IMR-90 (cell line): Measurements from ENCODE around the gene HSPA12A. TPM values are rescaled to one million over a fixed set of nuclear protein-coding genes. Genes with fewer than 3 reads are reported as not detected.

Experiments used
- ATAC-seq: fragments of 200-7000 bp; cut with Tn5 transposase; 2 replicates; pipeline ENCODE4 v1.9.1; 2020; ENCODE audit warnings: low read depth, mild to moderate bottlenecking, moderate library complexity
- BruUV-seq: library from RNA; stranded (reverse); fragments of 400-500 nt; replicated peaks from 2 replicates; lab custom pipeline; 2021; lab: Mats Ljungman, UMichigan
- CTCF ChIA-PET: fragments of 300-600 bp; formaldehyde crosslinking; extraction: SDS; loops from one replicate; lab custom pipeline; 2021; ENCODE audit warnings: antibody characterized with exemption; lab: Yijun Ruan, JAX
- POLR2A ChIA-PET: fragments of 300-600 bp; sonication (Branson Sonifier 250); formaldehyde crosslinking; loops from one replicate; lab custom pipeline; 2022; ENCODE audit warnings: antibody characterized with exemption; ENCODE audit not compliant: unreplicated experiment; lab: Charles Lee
- DNase-seq: peaks from one replicate; pipeline ENCODE4 v3.0.0; 2013
- H2AFZ ChIP-seq: replicated peaks from 2 replicates; pipeline ENCODE3; 2013; ENCODE audit warnings: low read length, mild to moderate bottlenecking; ENCODE audit not compliant: poor library complexity
- H2AK5ac ChIP-seq: 2 replicates; pipeline ENCODE4 v1.6.1; 2013; ENCODE audit warnings: low read depth, low read length, inconsistent platforms
- H2AK9ac ChIP-seq: replicated peaks from 2 replicates; pipeline ENCODE3; 2013; ENCODE audit warnings: mild to moderate bottlenecking, low read depth, low read length, moderate library complexity; ENCODE audit not compliant: poor library complexity
- H2BK120ac ChIP-seq: 2 replicates; pipeline ENCODE4 v1.6.1; 2013; ENCODE audit warnings: low read depth, low read length, inconsistent platforms
- H2BK15ac ChIP-seq: 3 replicates; pipeline ENCODE4 v1.6.1; 2013; ENCODE audit warnings: low read depth, low read length, inconsistent platforms
- H2BK20ac ChIP-seq: 2 replicates; pipeline ENCODE4 v1.6.1; 2013; ENCODE audit warnings: low read depth, mild to moderate bottlenecking, inconsistent platforms, low read length, moderate library complexity
- H2BK5ac ChIP-seq: 2 replicates; pipeline ENCODE4 v1.6.1; 2013; ENCODE audit warnings: mild to moderate bottlenecking, low read depth, low read length, inconsistent platforms; ENCODE audit not compliant: poor library complexity, severe bottlenecking
- H3K14ac ChIP-seq: replicated peaks from 2 replicates; pipeline ENCODE4 v1.6.1; 2013; ENCODE audit warnings: low read depth, low read length, inconsistent platforms
- H3K18ac ChIP-seq: 2 replicates; pipeline ENCODE4 v1.6.1; 2013; ENCODE audit warnings: low read depth, low read length, control low read depth
- H3K23ac ChIP-seq: 2 replicates; pipeline ENCODE4 v1.6.1; 2013; ENCODE audit warnings: low read depth, low read length, inconsistent platforms
- H3K27ac ChIP-seq: 2 replicates; pipeline ENCODE4 v1.5.1; 2013; ENCODE audit warnings: mild to moderate bottlenecking, control low read depth, low read length; ENCODE audit not compliant: insufficient read depth
- H3K27me3 ChIP-seq: 2 replicates; pipeline ENCODE4 v1.6.1; 2013; ENCODE audit warnings: low read length; ENCODE audit not compliant: control insufficient read depth, insufficient read depth
- H3K36me3 ChIP-seq: 2 replicates; pipeline ENCODE4 v1.6.1; 2013; ENCODE audit warnings: low read length, mixed read lengths; ENCODE audit not compliant: control insufficient read depth, insufficient read depth
- H3K4ac ChIP-seq: 2 replicates; pipeline ENCODE4 v1.6.1; 2013; ENCODE audit warnings: low read depth, low read length, inconsistent platforms
- H3K4me1 ChIP-seq: 2 replicates; pipeline ENCODE4 v1.6.1; 2013; ENCODE audit warnings: low read length, mixed read lengths; ENCODE audit not compliant: control insufficient read depth, insufficient read depth
- H3K4me2 ChIP-seq: 2 replicates; pipeline ENCODE4 v1.6.1; 2013; ENCODE audit warnings: low read depth, mild to moderate bottlenecking, control low read depth, low read length, moderate library complexity
- H3K4me3 ChIP-seq: 2 replicates; pipeline ENCODE4 v1.5.1; 2013; ENCODE audit warnings: low read depth, mild to moderate bottlenecking, control low read depth, low read length, moderate library complexity; ENCODE audit not compliant: insufficient read depth
- H3K56ac ChIP-seq: 2 replicates; pipeline ENCODE4 v1.6.1; 2013; ENCODE audit warnings: low read length, inconsistent platforms; ENCODE audit not compliant: insufficient read depth; ENCODE audit errors: extremely low read depth
- H3K79me1 ChIP-seq, 2 experiments: 2 replicates each; pipeline ENCODE4 v1.6.1; 2013; ENCODE audit warnings: low read length in 2 of 2, inconsistent platforms in 1 of 2, low read depth in 1 of 2
- H3K9ac ChIP-seq: 2 replicates; pipeline ENCODE4 v1.6.1; 2013; ENCODE audit warnings: low read depth, low read length, control low read depth
- H3K9me1 ChIP-seq: 2 replicates; pipeline ENCODE4 v1.6.1; 2013; ENCODE audit warnings: low read length, inconsistent platforms; ENCODE audit not compliant: insufficient read depth
- H3K9me3 ChIP-seq: 2 replicates; pipeline ENCODE4 v1.6.1; 2013; ENCODE audit warnings: low read length; ENCODE audit not compliant: control insufficient read depth, insufficient read depth
- H4K20me1 ChIP-seq: 2 replicates; pipeline ENCODE4 v1.6.1; 2013; ENCODE audit warnings: low read length, inconsistent platforms; ENCODE audit not compliant: insufficient read depth
- H4K5ac ChIP-seq: 2 replicates; pipeline ENCODE4 v1.6.1; 2013; ENCODE audit warnings: mild to moderate bottlenecking, low read depth, low read length, control low read depth
- H4K8ac ChIP-seq, 2 experiments: 2 replicates each; pipeline ENCODE4 v1.6.1; 2013; ENCODE audit warnings: low read depth in 2 of 2, low read length in 2 of 2, control low read depth in 1 of 2, inconsistent platforms in 1 of 2
- H4K91ac ChIP-seq: 2 replicates; pipeline ENCODE4 v1.6.1; 2013; ENCODE audit warnings: low read depth, low read length, inconsistent platforms; ENCODE audit not compliant: insufficient read depth
- FOS ChIP-seq: fragments of 150-350 bp; IDR thresholded peaks from 2 replicates; pipeline ENCODE4 v1.6.1; 2016; ENCODE audit warnings: low read depth, low read length
- RCOR1 ChIP-seq: IDR thresholded peaks from 2 replicates; pipeline ENCODE4 v1.6.1; 2012; ENCODE audit warnings: mild to moderate bottlenecking, low read length, improper control_type of control experiment; ENCODE audit not compliant: insufficient replicate concordance
- WGBS, 2 experiments: methylation state at CpG; one replicate each; pipeline versions ENCODE4 v1.1.5 to v1.1.7; 2013; ENCODE audit warnings: missing lambda C conversion rate in 2 of 2; ENCODE audit not compliant: insufficient read length in 1 of 2; ENCODE audit errors: extremely low coverage in 2 of 2; 5-methylcytosine and 5-hydroxymethylcytosine counted together
- dilution Hi-C: fragments of 300-500 bp; cut with HindIII; formaldehyde crosslinking; loops from one replicate; pipeline ENCODE4 v1.14.3; 2018; ENCODE audit warnings: low sequenced_read_pairs; ENCODE audit not compliant: unreplicated experiment
- in situ Hi-C: fragments of 300-500 bp; cut with MboI; formaldehyde crosslinking; loops from 3 replicates; pipeline ENCODE4 v1.14.3; 2019; ENCODE audit warnings: low sequenced_read_pairs, inconsistent platforms, mixed read lengths
- intact Hi-C: fragments of 100-400 bp; cut with micrococcal nuclease; formaldehyde crosslinking; loops from 2 replicates; pipeline ENCODE4 v1.10.0; 2022
- polyA plus RNA-seq, 3 experiments: library from polyadenylated mRNA; depleted of rRNA; stranded (reverse); fragments of >200 nt; gene quantifications; 2 replicates each; pipeline ENCODE4 v1.2.3, GENCODE V29; 2012; ENCODE audit warnings: low replicate concordance in 1 of 3
- total RNA-seq: library from RNA; depleted of rRNA; stranded (reverse); fragments of >200 nt; gene quantifications from 2 replicates; pipeline ENCODE4 v1.2.3, GENCODE V29; 2012

Gene HSPA12A
- total and polyA plus RNA-seq, 2 of the 4 experiments (the other 2 are of a cell fraction) = 16.1 to 16.7 TPM

DNA sequence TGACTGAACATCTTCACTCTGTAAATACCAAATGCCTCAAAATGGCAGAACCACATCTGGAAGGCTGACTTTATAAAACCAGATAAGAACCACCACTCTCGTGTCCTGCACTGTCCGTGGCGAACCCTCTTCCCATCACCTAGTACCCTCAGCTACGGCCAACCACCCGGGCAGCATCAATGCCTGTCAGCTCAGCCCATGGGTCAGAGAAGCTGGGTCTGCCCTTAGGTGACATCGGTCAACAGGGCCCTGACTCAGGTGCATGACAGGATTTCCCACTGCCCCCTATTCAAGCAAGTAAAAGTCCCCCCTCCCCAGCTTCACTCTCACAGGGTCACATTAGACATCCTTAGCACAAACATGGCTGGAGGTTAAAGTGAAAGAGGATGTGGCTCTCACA, 56.6 kb downstream of the HSPA12A start:
- no peak overlapping the region for H3K4me2 ChIP-seq
- H3K4ac ChIP-seq = no peak overlapping the region
- no peaks in the 10 kb centered on the region; the same call in 1 of the 2 replicates for H3K36me3 ChIP-seq
- in situ Hi-C loops = no loop called here
- H2AFZ ChIP-seq = no peak overlapping the region
- no peak overlapping the region for H3K9ac ChIP-seq
- no peak overlapping the region for H2BK15ac ChIP-seq
- H4K91ac ChIP-seq = no peak overlapping the region
- no peak overlapping the region for H3K18ac ChIP-seq
- H2AK5ac ChIP-seq = no peak overlapping the region
- no peak overlapping the region for H3K56ac ChIP-seq
- H2BK120ac ChIP-seq = no peak overlapping the region
- intact Hi-C loops = no loop called here
- CTCF ChIA-PET = interaction anchor here (1.1 kb wide), 1 partner anchor 482 kb away, joined by 3 read pairs; no protein-coding TSS in a partner anchor
- H3K23ac ChIP-seq = no peak overlapping the region
- no peaks in the 10 kb centered on the region for H4K20me1 ChIP-seq
- H3K27ac ChIP-seq = no peak overlapping the region
- TF ChIP-seq RCOR1 (no peak), FOS (no peak)
- H3K9me3 ChIP-seq = no peaks in the 10 kb centered on the region
- POLR2A ChIA-PET = no interaction called here
- BruUV-seq = no TSS peak
- H4K5ac ChIP-seq = no peak overlapping the region
- H2BK5ac ChIP-seq = no peak overlapping the region
- H2BK20ac ChIP-seq = no peak overlapping the region
- DNase-seq (no peak), ATAC-seq (no peak)
- peaks cover 9% of the 10 kb centered on the region for H3K9me1 ChIP-seq
- H3K79me1 ChIP-seq = 0 out of 4 replicates have a peak, but pooled peaks cover 0 to 3% of the 10 kb centered on the region in 2 experiments
- H3K4me1 ChIP-seq = peaks cover 14% of the 10 kb centered on the region
- WGBS, 2 experiments = no CpG with 5 or more reads among the region's 6 CpGs
- no peak overlapping the region for H2AK9ac ChIP-seq
- no peak overlapping the region for H3K14ac ChIP-seq
- no peak overlapping the region for H4K8ac ChIP-seq
- H3K27me3 ChIP-seq = no peaks in the 10 kb centered on the region
- dilution Hi-C loops = loop anchor here (25.0 kb wide), 1 partner anchor 101 kb away; no protein-coding TSS in a partner anchor
- H3K4me3 ChIP-seq = no peak overlapping the region
